HG02571 (cell line): ENCODE measurements around the gene CDC14B.

Experiments used
- ATAC-seq: cut with Tn5 transposase; IDR thresholded peaks from one replicate; pipeline ENCODE4 v1.9.1; 2021; ENCODE audit warnings: mild to moderate bottlenecking, moderate library complexity; ENCODE audit not compliant: unreplicated experiment

The CDC14B gene

GRCh38 chr9:96453625-96454024 is 166.0 kb downstream of the CDC14B start:
- ATAC-seq = no peak

GRCh38 chr9:96450613-96451528 is 168.8 kb downstream of the CDC14B start:
- ATAC-seq = peak; percentile 2
